HCT116 (cell line): ENCODE results near the gene CDKN1C. TPM values are rescaled to one million over a fixed set of nuclear protein-coding genes. Genes with fewer than 3 reads are reported as not detected.

Experiments
- ATAC-seq: fragments of 200-7000 bp; cut with Tn5 transposase; 2 replicates; pipeline ENCODE4 v1.9.1; 2020; ENCODE audit warnings: mild to moderate bottlenecking, moderate library complexity
- BruUV-seq: library from RNA; stranded (reverse); fragments of 400-500 nt; replicated peaks from 2 replicates; lab custom pipeline; 2021; lab: Mats Ljungman, UMichigan
- CTCF ChIA-PET: fragments of 300-600 bp; sonication (Branson Sonifier 250); formaldehyde crosslinking; loops from one replicate; lab custom pipeline; 2021; ENCODE audit warnings: antibody characterized with exemption; lab: Charles Lee
- POLR2A ChIA-PET: fragments of 300-600, 350-600 bp; sonication (Branson Sonifier 250); formaldehyde crosslinking; loops from one replicate; lab custom pipeline; 2021; ENCODE audit warnings: antibody characterized with exemption; lab: Charles Lee
- RAD21 ChIA-PET, 2 experiments: fragments of 300-600 bp; sonication (Branson Sonifier 250); formaldehyde crosslinking; loops; one replicate each; lab custom pipeline; 2023; ENCODE audit warnings: low total read pairs in 2 of 2; ENCODE audit not compliant: uncharacterized antibody in 2 of 2, unreplicated experiment in 2 of 2, low non-redundant PET in 1 of 2; lab: Charles Lee
- DNase-seq: peaks from one replicate; pipeline ENCODE4 v3.0.0-alpha.2; 2010; ENCODE audit warnings: low read depth, low spot score
- H2AFZ ChIP-seq: fragments of 200-600 bp; shearing (Covaris generic), sonication (generic); 2 replicates; pipeline ENCODE4 v1.6.1; 2017; ENCODE audit warnings: low read depth, mixed run types, mixed read lengths, antibody characterized with exemption, low read length; ENCODE audit not compliant: poor library complexity, severe bottlenecking
- H3K27ac ChIP-seq: 2 replicates; pipeline ENCODE4 v1.5.1; 2012; ENCODE audit warnings: low read depth, low read length
- H3K27me3 ChIP-seq: fragments of 200-600 bp; sonication (generic); 2 replicates; pipeline ENCODE4 v1.6.1; 2016; ENCODE audit warnings: mixed run types, low read length, mixed read lengths; ENCODE audit not compliant: insufficient read depth
- H3K36me3 ChIP-seq, 2 experiments: fragments of 200-500 bp in 1 of 2; fragments of 200-600 bp in 1 of 2; sonication (Bioruptor generic) in 1 of 2; sonication (generic) in 1 of 2; 2 replicates each; pipeline versions ENCODE4 v1.5.1 to v1.6.1; 2014 to 2016; ENCODE audit warnings: low read length in 2 of 2, inconsistent platforms in 1 of 2, mixed read lengths in 1 of 2, mixed run types in 1 of 2; ENCODE audit not compliant: insufficient read depth in 2 of 2, control insufficient read depth in 1 of 2
- H3K4me1 ChIP-seq, 2 experiments: fragments of 200-600 bp in 1 of 2; sonication (generic) in 1 of 2; 2 replicates each; pipeline versions ENCODE4 v1.5.1 to v1.6.1; 2012 to 2017; ENCODE audit warnings: low read length in 2 of 2, inconsistent platforms in 1 of 2, mild to moderate bottlenecking in 1 of 2, mixed read lengths in 1 of 2, mixed run types in 1 of 2, moderate library complexity in 1 of 2; ENCODE audit not compliant: insufficient read depth in 2 of 2, control insufficient read depth in 1 of 2
- H3K4me2 ChIP-seq: fragments of 200-600 bp; sonication (generic); 2 replicates; pipeline ENCODE4 v1.6.1; 2017; ENCODE audit warnings: mixed run types, low read length, mixed read lengths
- H3K4me3 ChIP-seq, 2 experiments: fragments of 200-600 bp in 1 of 2; sonication (generic) in 1 of 2; replicated peaks in 1 of 2; 2 replicates each; pipeline ENCODE4 v1.5.1; 2011 to 2016; ENCODE audit warnings: low read length in 2 of 2, control low read depth in 1 of 2, low read depth in 1 of 2, mild to moderate bottlenecking in 1 of 2, mixed read lengths in 1 of 2, mixed run types in 1 of 2
- H3K79me2 ChIP-seq: fragments of 200-600 bp; sonication (generic); 2 replicates; pipeline ENCODE4 v1.6.1; 2017; ENCODE audit warnings: mild to moderate bottlenecking, mixed run types, low read length, moderate library complexity, mixed read lengths; ENCODE audit not compliant: insufficient read depth
- H3K9ac ChIP-seq: fragments of 200-600 bp; sonication (generic); 2 replicates; pipeline ENCODE4 v1.6.1; 2016; ENCODE audit warnings: low read length, mixed read lengths
- H3K9me2 ChIP-seq: fragments of 200-600 bp; sonication (generic), shearing (Covaris generic); 2 replicates; pipeline ENCODE4 v1.6.1; 2017; ENCODE audit warnings: mixed run types, mild to moderate bottlenecking, moderate library complexity; ENCODE audit not compliant: insufficient read depth
- H3K9me3 ChIP-seq, 2 experiments: fragments of 200-500 bp in 1 of 2; fragments of 200-600 bp in 1 of 2; sonication (Bioruptor generic) in 1 of 2; sonication (generic) in 1 of 2; 2 replicates each; pipeline ENCODE4 v1.6.1; 2014 to 2017; ENCODE audit warnings: low read length in 2 of 2, mixed read lengths in 2 of 2, inconsistent platforms in 1 of 2, low read depth in 1 of 2, mild to moderate bottlenecking in 1 of 2, mixed run types in 1 of 2, moderate library complexity in 1 of 2; ENCODE audit not compliant: control insufficient read depth in 1 of 2, insufficient read depth in 1 of 2
- H4K20me1 ChIP-seq: fragments of 200-600 bp; sonication (generic), shearing (Covaris generic); 2 replicates; pipeline ENCODE4 v1.6.1; 2017; ENCODE audit warnings: mixed run types, mild to moderate bottlenecking, moderate library complexity; ENCODE audit not compliant: insufficient read depth
- CBX3 ChIP-seq: IDR thresholded peaks from 2 replicates; pipeline ENCODE4 v1.6.1; 2012; ENCODE audit warnings: low read depth
- CEBPB ChIP-seq: IDR thresholded peaks from 2 replicates; pipeline ENCODE4 v1.6.1; 2012; ENCODE audit warnings: low read depth
- EGR1 ChIP-seq: IDR thresholded peaks from 2 replicates; pipeline ENCODE4 v1.6.1; 2012; ENCODE audit warnings: low read depth
- ELF1 ChIP-seq: IDR thresholded peaks from 2 replicates; pipeline ENCODE4 v1.6.1; 2012; ENCODE audit warnings: low read depth, borderline replicate concordance
- EZH2 ChIP-seq: fragments of 200-600 bp; sonication (generic); IDR thresholded peaks from 2 replicates; pipeline ENCODE4 v1.6.1; 2017; ENCODE audit warnings: antibody characterized with exemption, mixed run types
- EZH2phosphoT487 ChIP-seq: fragments of 200-600 bp; IDR thresholded peaks from 2 replicates; pipeline ENCODE4 v1.6.1; 2018; ENCODE audit warnings: antibody characterized with exemption, borderline replicate concordance
- FOSL1 ChIP-seq: IDR thresholded peaks from 2 replicates; pipeline ENCODE4 v1.6.1; 2012; ENCODE audit warnings: low read depth
- MAX ChIP-seq: IDR thresholded peaks from 2 replicates; pipeline ENCODE4 v1.6.1; 2012
- POLR2A ChIP-seq: IDR thresholded peaks from 2 replicates; pipeline ENCODE4 v1.7.0; 2011; ENCODE audit warnings: borderline replicate concordance; ENCODE audit not compliant: insufficient read depth, insufficient read length; ENCODE audit errors: extremely low read depth
- POLR2AphosphoS5 ChIP-seq: IDR thresholded peaks from 2 replicates; pipeline ENCODE4 v1.6.1; 2011; ENCODE audit warnings: mild to moderate bottlenecking, low read depth, low read length, moderate library complexity
- RAD21 ChIP-seq: IDR thresholded peaks from 2 replicates; pipeline ENCODE4 v1.6.1; 2012; ENCODE audit warnings: low read depth, mild to moderate bottlenecking
- SP1 ChIP-seq: IDR thresholded peaks from 2 replicates; pipeline ENCODE4 v1.6.1; 2012; ENCODE audit warnings: low read depth
- TCF7L2 ChIP-seq: IDR thresholded peaks from 2 replicates; pipeline ENCODE4 v1.7.0; 2011; ENCODE audit warnings: borderline replicate concordance, inconsistent platforms; ENCODE audit not compliant: insufficient read depth, insufficient read length; ENCODE audit errors: extremely low read depth
- YY1 ChIP-seq: IDR thresholded peaks from 2 replicates; pipeline ENCODE4 v1.6.1; 2011; ENCODE audit warnings: low read length, low read depth, moderate library complexity, mild to moderate bottlenecking; ENCODE audit not compliant: insufficient replicate concordance; ENCODE audit errors: extremely low read depth
- ZBTB33 ChIP-seq: IDR thresholded peaks from 2 replicates; pipeline ENCODE4 v1.6.1; 2011; ENCODE audit warnings: mild to moderate bottlenecking, low read length, moderate library complexity; ENCODE audit not compliant: insufficient replicate concordance; ENCODE audit errors: extremely low read depth
- ZFX ChIP-seq: fragments of 450-650 bp; IDR thresholded peaks from 2 replicates; pipeline ENCODE4 v1.6.1; 2017
- intact Hi-C: fragments of 100-400 bp; cut with micrococcal nuclease; formaldehyde crosslinking; loops from 2 replicates; pipeline ENCODE4 v1.10.0; 2022
- total RNA-seq: library from RNA; stranded (reverse); gene quantifications from one replicate; pipeline ENCODE4 v1.2.1, GENCODE V29; 2021; ENCODE audit not compliant: unreplicated experiment
- TF ChIP-seq, protein P1 (sequence below), 3 experiments: fragments of 200-600 bp in 1 of 3; sonication (generic) in 1 of 3; IDR thresholded peaks in 2 of 3; conservative IDR thresholded peaks in 1 of 3; 2 replicates each; pipeline ENCODE4 v1.5.1; 2012 to 2017; ENCODE audit warnings: low read depth in 2 of 3, low read length in 2 of 3, antibody characterized with exemption in 1 of 3, borderline replicate concordance in 1 of 3, control low read depth in 1 of 3, mild to moderate bottlenecking in 1 of 3, mixed read lengths in 1 of 3, mixed run types in 1 of 3, moderate library complexity in 1 of 3; ENCODE audit not compliant: insufficient read depth in 1 of 3

Gene CDKN1C
- total RNA-seq, 1 experiment from 2014 or later: 24.0 TPM

DNA sequence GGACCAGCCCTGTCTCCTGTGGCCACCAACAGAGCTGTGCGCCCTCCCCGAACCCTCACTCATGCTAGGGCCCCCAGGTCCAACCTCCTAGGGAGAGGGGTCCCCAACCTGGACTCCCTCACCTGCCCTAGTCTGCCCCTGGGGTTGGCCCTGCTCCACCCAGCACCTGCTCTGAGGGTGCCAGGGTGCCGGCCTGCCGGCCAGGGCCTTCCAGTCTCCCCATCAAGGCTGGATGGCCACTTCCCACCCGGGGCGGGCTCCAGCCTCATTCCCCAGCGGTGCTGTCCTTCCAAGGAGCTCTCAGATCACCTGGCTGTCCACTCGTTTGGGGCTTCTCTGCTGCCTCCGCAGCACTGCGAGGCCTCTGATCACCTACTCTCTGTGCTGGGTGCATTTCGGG lies 39.1 kb downstream of the CDKN1C start (continued):
- TF ChIP-seq ZBTB33 (no peak), FOSL1 (no peak), CBX3 (no peak), EZH2phosphoT487 (no peak), RAD21 (no peak), POLR2A (no peak), ZFX (no peak), TCF7L2 (no peak), ELF1 (no peak), CEBPB (no peak), EZH2 (no peak)

DNA sequence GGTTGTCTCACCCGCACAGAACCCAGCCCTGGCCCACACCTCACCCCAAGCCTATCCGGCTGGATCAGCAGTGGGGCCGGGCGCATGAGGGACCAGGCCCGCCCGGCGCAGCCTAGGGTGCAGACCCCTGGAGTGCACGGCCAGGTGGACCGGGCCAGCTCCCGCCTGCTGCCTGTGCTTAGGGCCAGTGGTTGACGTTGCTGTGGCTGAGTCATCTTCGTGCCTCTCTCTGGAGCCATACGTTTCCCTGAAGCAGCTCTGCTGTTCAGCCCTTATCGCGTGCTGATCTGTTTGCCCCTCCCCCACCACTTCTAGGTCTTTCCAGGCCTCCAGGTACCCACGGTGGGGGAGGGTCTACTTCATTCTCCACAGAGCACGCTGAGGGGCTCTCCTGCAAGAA lies 39.5 kb downstream of the CDKN1C start:
- Histone ChIP-seq H3K9ac (no peak overlapping the region), H3K27ac (no peak overlapping the region), H3K9me3 (no peaks in the 10 kb centered on the region), H3K79me2 (no peaks in the 10 kb centered on the region), H3K4me2 (no peak overlapping the region), H3K4me1 (peaks cover 0 to 19% of the 10 kb centered on the region in 2 experiments; a peak in 3 of 4 replicates), H4K20me1 (no peaks in the 10 kb centered on the region), H3K9me2 (no peaks in the 10 kb centered on the region), H2AFZ (no peak overlapping the region), H3K27me3 (no peaks in the 10 kb centered on the region), H3K4me3 (no peak overlapping the region), H3K36me3 (no peaks in the 10 kb centered on the region)
- RAD21 ChIA-PET: no interaction called here
- TF ChIP-seq, protein P1, sequence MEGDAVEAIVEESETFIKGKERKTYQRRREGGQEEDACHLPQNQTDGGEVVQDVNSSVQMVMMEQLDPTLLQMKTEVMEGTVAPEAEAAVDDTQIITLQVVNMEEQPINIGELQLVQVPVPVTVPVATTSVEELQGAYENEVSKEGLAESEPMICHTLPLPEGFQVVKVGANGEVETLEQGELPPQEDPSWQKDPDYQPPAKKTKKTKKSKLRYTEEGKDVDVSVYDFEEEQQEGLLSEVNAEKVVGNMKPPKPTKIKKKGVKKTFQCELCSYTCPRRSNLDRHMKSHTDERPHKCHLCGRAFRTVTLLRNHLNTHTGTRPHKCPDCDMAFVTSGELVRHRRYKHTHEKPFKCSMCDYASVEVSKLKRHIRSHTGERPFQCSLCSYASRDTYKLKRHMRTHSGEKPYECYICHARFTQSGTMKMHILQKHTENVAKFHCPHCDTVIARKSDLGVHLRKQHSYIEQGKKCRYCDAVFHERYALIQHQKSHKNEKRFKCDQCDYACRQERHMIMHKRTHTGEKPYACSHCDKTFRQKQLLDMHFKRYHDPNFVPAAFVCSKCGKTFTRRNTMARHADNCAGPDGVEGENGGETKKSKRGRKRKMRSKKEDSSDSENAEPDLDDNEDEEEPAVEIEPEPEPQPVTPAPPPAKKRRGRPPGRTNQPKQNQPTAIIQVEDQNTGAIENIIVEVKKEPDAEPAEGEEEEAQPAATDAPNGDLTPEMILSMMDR (IDR thresholded peaks at IDR 0.05 in 2 of 3, conservative IDR thresholded peaks at IDR 0.05 in 1 of 3; ENCODE audit: borderline replicate concordance in 1 of 3, insufficient read depth in 1 of 3, low read depth in 2 of 3, low read length in 2 of 3): no peak
- TF ChIP-seq EZH2 (no peak), MAX (no peak), EGR1 (no peak), CBX3 (no peak), YY1 (no peak), SP1 (no peak), POLR2AphosphoS5 (no peak)
- intact Hi-C loops: no loop called here
- CTCF ChIA-PET: no interaction called here
- BruUV-seq: no TSS peak
- DNase-seq (no peak), ATAC-seq (no peak)
- POLR2A ChIA-PET: no interaction called here
